ENCODE measurements around the gene ANTXR1.

Gene ANTXR1

DNA sequence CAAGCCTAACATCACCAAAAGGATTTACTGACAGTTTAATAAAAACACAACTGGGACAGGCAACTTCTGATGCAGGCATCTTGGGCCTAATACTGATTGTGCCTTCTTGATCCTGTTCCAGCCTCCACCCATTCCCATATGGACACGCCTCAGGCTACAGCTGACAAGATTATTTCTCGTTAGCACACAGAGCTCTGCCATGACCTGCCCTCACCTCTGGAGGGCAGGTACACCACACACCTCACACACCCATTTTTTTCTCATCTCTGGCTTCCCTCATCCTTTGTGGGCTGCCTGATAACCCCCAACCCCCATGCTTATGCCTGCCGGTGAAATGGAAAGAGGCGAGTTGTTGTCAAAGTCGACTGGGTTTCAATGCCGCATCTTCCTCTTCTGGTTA is 147.0 kb downstream of the ANTXR1 start:
- Mint-ChIP-seq H3K36me3 (no peaks in the 10 kb centered on the region), H3K4me3 (no peak overlapping the region), H3K27ac (no peak overlapping the region), H3K9me3 (no peaks in the 10 kb centered on the region), H3K27me3 (peaks cover 7% of the 10 kb centered on the region), H3K4me1 (peaks cover 8% of the 10 kb centered on the region)
- ATAC-seq = no peak

DNA sequence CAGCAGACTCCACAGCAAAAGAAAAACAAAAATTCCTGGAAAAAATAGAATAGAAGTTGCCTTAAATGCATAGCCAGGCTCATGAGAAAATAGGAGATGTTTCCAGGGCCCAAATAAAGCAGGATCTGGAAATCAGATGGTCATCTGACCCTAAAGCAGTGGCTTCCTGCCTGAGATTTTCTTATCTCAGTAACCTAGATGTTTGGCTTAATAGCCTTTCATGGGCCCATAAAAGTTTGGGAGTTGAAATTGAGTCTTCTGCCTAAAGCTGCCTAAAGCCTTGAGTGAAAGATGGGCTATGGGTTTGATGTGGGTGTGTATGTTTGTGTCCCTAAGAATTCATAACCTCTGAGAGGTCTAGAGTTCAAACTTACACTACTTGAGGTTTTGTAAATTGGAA is 149.1 kb downstream of the ANTXR1 start:
- no peaks in the 10 kb centered on the region for H3K9me3 Mint-ChIP-seq
- no peak overlapping the region for H3K4me3 Mint-ChIP-seq
- no peak for ATAC-seq
- H3K4me1 Mint-ChIP-seq = peaks cover 8% of the 10 kb centered on the region
- peaks cover 19% of the 10 kb centered on the region for H3K27me3 Mint-ChIP-seq
- H3K36me3 Mint-ChIP-seq = no peaks in the 10 kb centered on the region
- no peak overlapping the region for H3K27ac Mint-ChIP-seq

DNA sequence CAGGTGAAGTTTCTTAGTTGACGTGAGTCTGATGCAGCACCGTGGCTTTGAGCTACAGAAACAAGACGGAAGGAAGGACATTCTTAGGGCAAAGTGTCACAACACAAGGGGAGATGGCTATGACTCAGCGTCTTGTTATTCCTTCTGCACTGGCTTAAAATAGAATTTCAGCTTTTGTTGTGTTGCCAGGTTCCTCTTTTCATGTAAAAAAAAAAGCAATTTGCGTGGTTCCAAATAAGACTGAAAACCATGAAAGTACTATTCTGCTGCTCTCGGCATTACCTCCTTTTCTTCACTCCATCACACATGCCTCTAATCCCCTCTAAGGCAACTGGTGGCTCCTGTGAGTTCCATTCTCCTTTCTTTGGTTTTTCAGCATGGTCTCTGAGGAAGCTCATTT is 150.1 kb downstream of the ANTXR1 start:
- ATAC-seq = peak; percentile 81
- Mint-ChIP-seq H3K27me3 (peaks cover 21% of the 10 kb centered on the region), H3K4me3 (no peak overlapping the region), H3K9me3 (no peaks in the 10 kb centered on the region), H3K27ac (no peak overlapping the region), H3K4me1 (peaks cover 8% of the 10 kb centered on the region), H3K36me3 (no peaks in the 10 kb centered on the region)

DNA sequence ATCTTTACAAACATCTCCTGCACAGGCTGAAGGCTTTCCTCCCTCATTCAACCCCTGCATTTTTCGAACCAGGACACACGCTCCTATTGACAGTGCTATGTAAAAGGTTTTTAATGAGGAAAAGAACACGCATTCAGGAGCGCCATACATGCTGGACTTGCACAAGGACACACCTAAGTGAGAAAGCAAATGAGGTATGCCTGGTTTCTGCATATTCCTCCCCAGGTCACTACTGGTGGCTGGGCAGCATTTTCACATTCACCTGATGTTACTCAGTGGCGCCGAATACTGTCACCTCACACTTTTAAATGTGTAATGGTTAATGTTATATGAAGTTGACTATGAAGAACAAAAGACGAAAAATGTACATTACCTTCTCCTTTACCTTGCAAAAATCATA is 150.6 kb downstream of the ANTXR1 start:
- Mint-ChIP-seq H3K4me3 (no peak overlapping the region), H3K27ac (no peak overlapping the region), H3K9me3 (no peaks in the 10 kb centered on the region), H3K27me3 (peaks cover 22% of the 10 kb centered on the region), H3K4me1 (peaks cover 8% of the 10 kb centered on the region), H3K36me3 (no peaks in the 10 kb centered on the region)
- no peak for ATAC-seq

GRCh38 chr2:69164061-69164778 is 151.2 kb downstream of the ANTXR1 start:
- ATAC-seq = no peak
- Mint-ChIP-seq H3K27me3 (peaks cover 29% of the 10 kb centered on the region), H3K36me3 (no peaks in the 10 kb centered on the region), H3K4me1 (peaks cover 8% of the 10 kb centered on the region), H3K9me3 (no peaks in the 10 kb centered on the region), H3K27ac (no peak overlapping the region), H3K4me3 (no peak overlapping the region)

DNA sequence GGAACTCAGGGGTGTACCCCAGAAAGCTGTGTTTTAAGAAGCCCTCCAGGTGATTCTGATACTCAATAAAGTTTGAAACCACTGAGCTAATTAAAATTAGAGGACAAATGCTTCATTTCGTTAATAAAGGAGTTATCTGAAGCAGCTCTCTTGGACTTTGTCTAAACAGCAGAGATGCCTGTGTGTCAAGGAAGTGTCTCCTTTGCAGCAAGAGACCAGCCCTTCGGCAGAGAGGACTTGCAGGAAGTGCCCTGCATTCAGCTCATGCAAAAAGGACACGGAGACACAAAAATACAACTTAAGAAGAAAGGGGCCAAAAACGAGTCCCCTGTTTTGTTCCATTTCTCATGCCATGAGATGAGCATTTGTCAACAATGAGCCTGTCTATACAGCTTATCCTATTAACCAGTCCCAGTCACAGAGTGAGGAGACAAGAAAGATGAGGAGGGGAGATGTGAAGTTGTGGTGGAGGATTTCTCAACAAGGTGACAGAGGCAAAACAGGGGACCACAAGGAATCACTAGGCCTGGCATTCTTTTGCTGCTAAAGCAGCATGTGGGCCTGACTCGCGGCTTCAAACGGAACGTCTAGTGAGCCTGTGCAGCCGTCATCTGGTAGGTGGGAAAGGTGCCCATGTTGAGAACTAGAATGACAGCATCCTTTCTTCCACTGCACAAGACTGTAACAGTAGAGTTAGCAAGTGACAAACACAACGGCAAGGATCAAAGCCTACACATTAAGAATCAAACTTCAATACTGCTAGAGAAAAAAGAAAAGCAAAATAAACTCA is 152.3 kb downstream of the ANTXR1 start:
- no peaks in the 10 kb centered on the region for H3K36me3 Mint-ChIP-seq
- H3K4me1 Mint-ChIP-seq = peaks cover 16% of the 10 kb centered on the region
- peaks cover 35% of the 10 kb centered on the region for H3K27me3 Mint-ChIP-seq
- no peaks in the 10 kb centered on the region for H3K9me3 Mint-ChIP-seq
- H3K27ac Mint-ChIP-seq = peak overlapping the region; percentile 7
- ATAC-seq = no peak
- no peak overlapping the region for H3K4me3 Mint-ChIP-seq

DNA sequence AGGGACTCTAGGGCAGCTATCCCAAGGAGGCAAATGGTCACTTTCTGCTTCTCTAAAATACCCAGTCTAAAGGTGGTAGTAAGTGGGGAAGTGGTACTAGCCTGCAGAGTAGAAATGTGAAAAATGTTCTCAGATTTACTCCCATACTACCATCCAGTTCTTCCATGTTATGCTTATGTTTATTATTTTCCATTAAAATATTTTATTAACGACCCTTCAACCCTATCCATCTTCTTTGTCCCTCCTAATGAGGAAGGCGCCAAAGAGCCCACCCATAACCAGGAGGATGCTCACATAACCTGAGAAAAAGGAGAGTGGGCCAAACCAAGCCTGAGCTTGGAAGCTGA is 153.5 kb downstream of the ANTXR1 start:
- no peaks in the 10 kb centered on the region for H3K9me3 Mint-ChIP-seq
- H3K4me1 Mint-ChIP-seq = peaks cover 16% of the 10 kb centered on the region
- H3K36me3 Mint-ChIP-seq = no peaks in the 10 kb centered on the region
- no peak overlapping the region for H3K4me3 Mint-ChIP-seq
- H3K27me3 Mint-ChIP-seq = peaks cover 37% of the 10 kb centered on the region
- H3K27ac Mint-ChIP-seq = no peak overlapping the region
- no peak for ATAC-seq

DNA sequence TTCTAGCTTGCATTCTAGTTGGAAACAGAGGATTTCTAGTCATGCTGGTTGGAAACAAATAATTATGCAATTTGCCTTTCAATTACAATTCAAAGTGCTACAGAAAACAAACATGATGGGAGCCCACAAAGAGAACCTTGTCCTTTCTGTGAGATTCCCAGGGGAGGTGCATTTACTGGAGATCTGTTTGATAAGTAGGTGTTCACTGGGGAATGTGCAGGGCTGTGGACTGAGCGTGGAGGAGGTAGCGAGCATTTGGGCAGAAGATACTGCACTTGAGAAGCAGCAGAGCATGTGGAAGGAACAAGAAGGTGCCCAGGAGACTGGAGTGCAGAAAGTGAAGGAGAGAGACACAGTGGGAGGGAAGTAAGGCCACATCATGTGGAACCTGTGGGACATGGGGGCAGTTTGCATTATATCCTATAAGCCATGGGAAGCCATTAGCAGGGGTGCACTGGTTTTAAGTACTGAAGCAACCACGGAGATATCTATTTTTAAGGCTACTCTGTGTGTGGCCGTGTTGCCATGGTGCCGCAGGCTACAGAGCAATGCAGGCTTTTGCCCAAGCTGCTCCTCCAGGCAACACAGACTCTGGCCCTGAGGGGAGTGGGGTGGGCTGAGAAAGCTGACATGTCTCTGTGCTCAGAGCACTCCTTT is 154.0 kb downstream of the ANTXR1 start:
- no peaks in the 10 kb centered on the region for H3K9me3 Mint-ChIP-seq
- H3K36me3 Mint-ChIP-seq = no peaks in the 10 kb centered on the region
- H3K27ac Mint-ChIP-seq = no peak overlapping the region
- ATAC-seq = no peak
- peaks cover 42% of the 10 kb centered on the region for H3K27me3 Mint-ChIP-seq
- H3K4me3 Mint-ChIP-seq = no peak overlapping the region
- peaks cover 16% of the 10 kb centered on the region for H3K4me1 Mint-ChIP-seq

DNA sequence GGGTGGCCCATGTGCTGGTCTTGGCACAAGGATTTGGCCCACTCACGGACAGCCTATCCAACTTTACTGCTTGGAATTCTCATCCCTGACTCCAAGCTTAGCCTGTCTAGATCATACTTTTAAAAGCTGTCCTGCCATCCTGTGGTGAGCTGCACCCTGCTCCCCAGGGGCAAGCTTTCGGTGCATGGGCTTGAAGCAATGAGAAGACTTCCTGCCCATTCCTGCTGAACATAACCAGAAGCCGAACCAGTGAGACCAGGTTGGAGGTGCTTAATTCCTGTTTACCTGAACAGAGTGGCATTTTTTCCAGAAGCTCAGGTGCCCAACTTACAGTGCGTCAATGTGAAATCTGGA is 154.5 kb downstream of the ANTXR1 start:
- Mint-ChIP-seq H3K4me3 (no peak overlapping the region), H3K27ac (no peak overlapping the region), H3K36me3 (no peaks in the 10 kb centered on the region), H3K27me3 (peaks cover 47% of the 10 kb centered on the region), H3K9me3 (no peaks in the 10 kb centered on the region), H3K4me1 (peaks cover 16% of the 10 kb centered on the region)
- ATAC-seq = no peak

GRCh38 chr2:69168144-69168813 is 155.3 kb downstream of the ANTXR1 start:
- Mint-ChIP-seq H3K27ac (no peak overlapping the region), H3K9me3 (no peaks in the 10 kb centered on the region), H3K4me1 (peaks cover 12% of the 10 kb centered on the region), H3K27me3 (peaks cover 56% of the 10 kb centered on the region), H3K36me3 (no peaks in the 10 kb centered on the region), H3K4me3 (no peak overlapping the region)
- ATAC-seq = no peak

DNA sequence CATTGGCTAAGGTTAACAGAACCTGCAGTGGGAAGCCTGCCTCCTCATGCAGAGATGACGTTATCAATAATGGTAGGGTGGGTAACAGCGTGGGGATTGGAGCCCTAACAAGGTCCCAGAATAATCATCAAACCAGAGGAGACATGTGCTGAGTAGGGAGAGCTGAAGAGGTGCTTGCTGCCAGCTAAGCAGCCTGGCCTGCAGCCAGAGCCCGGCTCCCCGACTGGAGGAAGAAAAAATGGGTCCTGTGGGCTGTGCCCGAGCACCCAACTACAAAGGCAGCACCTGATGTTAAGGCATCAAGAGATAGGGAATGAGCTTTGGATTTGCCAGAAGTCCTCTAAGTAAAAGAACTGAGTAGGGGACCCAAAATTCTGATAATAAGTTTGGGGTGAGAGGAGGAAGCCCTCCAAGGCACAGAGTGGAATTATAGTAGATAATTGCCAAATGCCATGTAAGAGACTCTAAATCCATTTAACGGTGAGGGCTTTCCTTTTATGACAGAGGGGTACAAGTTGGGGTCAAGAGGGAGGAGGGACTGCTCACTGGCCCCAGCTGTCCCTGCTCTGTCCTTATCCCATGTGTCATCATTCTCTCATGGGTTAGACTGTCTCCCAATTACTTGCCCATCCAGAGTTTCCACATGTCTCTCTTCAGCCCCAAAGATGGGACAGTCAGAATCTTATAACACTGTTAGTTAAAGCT is 156.1 kb downstream of the ANTXR1 start:
- Mint-ChIP-seq H3K4me1 (peaks cover 8% of the 10 kb centered on the region), H3K36me3 (no peaks in the 10 kb centered on the region), H3K4me3 (no peak overlapping the region), H3K27ac (no peak overlapping the region), H3K9me3 (no peaks in the 10 kb centered on the region), H3K27me3 (peaks cover 64% of the 10 kb centered on the region)
- ATAC-seq = no peak

DNA sequence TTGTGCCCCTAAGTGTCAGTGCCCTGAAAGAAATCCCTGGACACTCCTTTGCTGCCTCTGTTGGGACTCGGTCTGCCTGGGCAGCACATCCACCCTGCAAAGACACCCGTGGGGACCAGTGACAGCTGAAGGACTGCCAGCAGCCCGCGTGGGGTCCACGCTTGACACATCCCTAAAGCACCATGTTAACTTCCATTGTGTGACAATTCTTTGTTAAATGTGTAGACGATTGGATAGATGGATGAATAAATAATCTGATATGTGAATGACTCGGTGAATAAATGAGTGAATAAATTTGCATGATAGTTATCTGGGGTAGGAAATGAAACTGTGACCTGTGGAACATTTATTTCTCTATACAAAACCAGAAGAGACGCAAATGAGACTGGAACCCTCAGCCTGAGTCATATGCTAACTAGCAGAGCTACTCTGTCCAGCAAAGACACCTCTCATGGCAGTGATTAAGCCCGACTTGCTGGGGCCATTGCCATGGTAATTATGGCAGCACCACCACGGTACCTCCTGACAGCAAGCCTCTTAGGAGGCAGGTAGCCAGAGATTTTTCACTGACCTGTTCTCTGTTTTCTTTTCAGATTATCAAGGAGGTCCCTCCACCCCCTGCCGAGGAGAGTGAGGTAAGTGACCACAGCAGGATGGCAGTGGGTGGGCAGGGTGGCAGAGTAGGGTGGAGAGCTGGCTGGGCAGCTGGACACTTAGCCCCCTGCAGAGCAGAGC is 156.8 kb downstream of the ANTXR1 start:
- Mint-ChIP-seq H3K27me3 (peaks cover 71% of the 10 kb centered on the region), H3K9me3 (no peaks in the 10 kb centered on the region), H3K36me3 (no peaks in the 10 kb centered on the region), H3K4me3 (no peak overlapping the region), H3K27ac (peak overlapping the region; percentile 28), H3K4me1 (peaks cover 8% of the 10 kb centered on the region)
- ATAC-seq = peak; percentile 73

GRCh38 chr2:69170661-69171060 is 157.7 kb downstream of the ANTXR1 start:
- Mint-ChIP-seq H3K36me3 (no peaks in the 10 kb centered on the region), H3K9me3 (no peaks in the 10 kb centered on the region), H3K27me3 (peaks cover 79% of the 10 kb centered on the region), H3K27ac (no peak overlapping the region), H3K4me1 (peaks cover 8% of the 10 kb centered on the region), H3K4me3 (no peak overlapping the region)
- ATAC-seq = no peak

DNA sequence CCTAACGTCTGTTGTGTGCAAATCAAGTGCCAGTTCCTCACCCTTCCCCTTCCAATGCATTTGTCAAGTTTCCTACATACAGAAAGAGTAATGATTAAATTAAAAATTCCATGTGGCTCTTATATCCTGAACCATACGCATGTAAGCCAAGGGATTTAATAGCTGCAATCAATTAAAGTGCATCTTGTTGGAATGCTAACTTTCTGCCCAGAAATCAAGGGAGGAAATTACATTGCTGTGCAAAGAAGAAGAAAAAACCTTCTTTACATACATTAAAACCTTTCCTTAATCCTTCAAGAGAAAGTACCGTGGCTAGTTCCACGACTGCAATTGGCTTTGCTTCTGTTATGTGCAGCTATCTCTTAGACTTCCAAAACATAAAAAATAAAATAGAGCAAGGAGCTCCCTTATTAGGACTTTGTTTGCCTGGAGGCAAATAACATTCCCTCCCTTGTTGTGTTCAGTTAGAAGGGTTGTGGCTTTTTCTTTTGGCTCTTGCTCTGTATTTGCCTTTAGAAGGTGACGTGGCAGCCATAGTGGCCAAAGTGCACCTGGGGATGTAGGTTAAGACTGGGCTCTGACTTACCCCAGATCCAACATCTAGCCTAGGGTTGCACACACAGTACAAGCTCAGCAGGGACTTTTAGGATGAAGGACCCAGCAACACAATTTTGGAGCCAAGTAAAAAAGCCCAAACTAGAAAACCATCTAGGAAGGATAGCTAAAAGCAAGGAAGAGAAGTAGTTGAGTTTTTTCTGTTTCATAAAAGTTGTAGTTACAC is 158.3 kb downstream of the ANTXR1 start:
- Mint-ChIP-seq H3K27me3 (peaks cover 75% of the 10 kb centered on the region), H3K4me3 (no peak overlapping the region), H3K4me1 (peaks cover 8% of the 10 kb centered on the region), H3K9me3 (no peaks in the 10 kb centered on the region), H3K36me3 (no peaks in the 10 kb centered on the region), H3K27ac (no peak overlapping the region)
- ATAC-seq = no peak

All from stimulated activated memory B cell treated with anti-CD40 and anti-IgM and Interleukin-4, amounts not matched to agents 10 μg/mL and 1 μg/mL and 100 μg/mL, for 72 hours (primary cell).